ENCODE data around the gene ZDHHC11.

Gene ZDHHC11

DNA sequence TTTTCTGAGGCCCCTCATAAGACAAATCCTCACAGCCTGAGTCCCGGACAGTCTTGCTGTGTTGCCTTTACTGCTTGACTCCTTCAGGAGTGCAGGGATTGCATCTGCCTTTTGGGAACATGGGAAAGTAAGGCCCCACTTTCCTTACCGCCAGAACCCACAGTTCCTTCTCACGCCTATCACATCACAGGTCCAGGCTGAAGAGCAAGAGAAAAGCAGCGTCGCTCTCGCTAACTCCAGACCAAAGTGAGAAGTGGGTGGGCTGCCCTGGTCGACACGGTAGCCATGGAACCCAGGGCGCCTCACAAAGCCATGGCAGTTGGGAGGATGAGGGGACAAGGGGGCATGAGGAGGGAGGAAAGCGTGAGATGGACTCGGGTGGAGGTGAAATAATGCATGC, 7.9 kb upstream of the ZDHHC11 start:
- DNase-seq (ENCODE audit: low read depth in 1 of 2, low spot score in 1 of 2): no peak
- Histone ChIP-seq H3K4me3 (replicated peaks; ENCODE audit: insufficient read depth, low read length) (no peak overlapping the region), H3K27me3 (ENCODE audit: insufficient read depth, poor library complexity, severe bottlenecking) (no peaks in the 10 kb centered on the region), H3K27ac (replicated peaks) (no peak overlapping the region)
- TF ChIP-seq GABPA (IDR thresholded peaks at IDR 0.05; ENCODE audit: low read depth) (no peak), POLR2AphosphoS5 (IDR thresholded peaks at IDR 0.05; ENCODE audit: low read depth) (no peak), SPI1 (IDR thresholded peaks at IDR 0.05; ENCODE audit: borderline replicate concordance, low read depth) (no peak)
- TF ChIP-seq, protein P1, sequence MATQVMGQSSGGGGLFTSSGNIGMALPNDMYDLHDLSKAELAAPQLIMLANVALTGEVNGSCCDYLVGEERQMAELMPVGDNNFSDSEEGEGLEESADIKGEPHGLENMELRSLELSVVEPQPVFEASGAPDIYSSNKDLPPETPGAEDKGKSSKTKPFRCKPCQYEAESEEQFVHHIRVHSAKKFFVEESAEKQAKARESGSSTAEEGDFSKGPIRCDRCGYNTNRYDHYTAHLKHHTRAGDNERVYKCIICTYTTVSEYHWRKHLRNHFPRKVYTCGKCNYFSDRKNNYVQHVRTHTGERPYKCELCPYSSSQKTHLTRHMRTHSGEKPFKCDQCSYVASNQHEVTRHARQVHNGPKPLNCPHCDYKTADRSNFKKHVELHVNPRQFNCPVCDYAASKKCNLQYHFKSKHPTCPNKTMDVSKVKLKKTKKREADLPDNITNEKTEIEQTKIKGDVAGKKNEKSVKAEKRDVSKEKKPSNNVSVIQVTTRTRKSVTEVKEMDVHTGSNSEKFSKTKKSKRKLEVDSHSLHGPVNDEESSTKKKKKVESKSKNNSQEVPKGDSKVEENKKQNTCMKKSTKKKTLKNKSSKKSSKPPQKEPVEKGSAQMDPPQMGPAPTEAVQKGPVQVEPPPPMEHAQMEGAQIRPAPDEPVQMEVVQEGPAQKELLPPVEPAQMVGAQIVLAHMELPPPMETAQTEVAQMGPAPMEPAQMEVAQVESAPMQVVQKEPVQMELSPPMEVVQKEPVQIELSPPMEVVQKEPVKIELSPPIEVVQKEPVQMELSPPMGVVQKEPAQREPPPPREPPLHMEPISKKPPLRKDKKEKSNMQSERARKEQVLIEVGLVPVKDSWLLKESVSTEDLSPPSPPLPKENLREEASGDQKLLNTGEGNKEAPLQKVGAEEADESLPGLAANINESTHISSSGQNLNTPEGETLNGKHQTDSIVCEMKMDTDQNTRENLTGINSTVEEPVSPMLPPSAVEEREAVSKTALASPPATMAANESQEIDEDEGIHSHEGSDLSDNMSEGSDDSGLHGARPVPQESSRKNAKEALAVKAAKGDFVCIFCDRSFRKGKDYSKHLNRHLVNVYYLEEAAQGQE (IDR thresholded peaks at IDR 0.05; ENCODE audit: insufficient replicate concordance, low read depth): no peak
- TF ChIP-seq, protein P2, sequence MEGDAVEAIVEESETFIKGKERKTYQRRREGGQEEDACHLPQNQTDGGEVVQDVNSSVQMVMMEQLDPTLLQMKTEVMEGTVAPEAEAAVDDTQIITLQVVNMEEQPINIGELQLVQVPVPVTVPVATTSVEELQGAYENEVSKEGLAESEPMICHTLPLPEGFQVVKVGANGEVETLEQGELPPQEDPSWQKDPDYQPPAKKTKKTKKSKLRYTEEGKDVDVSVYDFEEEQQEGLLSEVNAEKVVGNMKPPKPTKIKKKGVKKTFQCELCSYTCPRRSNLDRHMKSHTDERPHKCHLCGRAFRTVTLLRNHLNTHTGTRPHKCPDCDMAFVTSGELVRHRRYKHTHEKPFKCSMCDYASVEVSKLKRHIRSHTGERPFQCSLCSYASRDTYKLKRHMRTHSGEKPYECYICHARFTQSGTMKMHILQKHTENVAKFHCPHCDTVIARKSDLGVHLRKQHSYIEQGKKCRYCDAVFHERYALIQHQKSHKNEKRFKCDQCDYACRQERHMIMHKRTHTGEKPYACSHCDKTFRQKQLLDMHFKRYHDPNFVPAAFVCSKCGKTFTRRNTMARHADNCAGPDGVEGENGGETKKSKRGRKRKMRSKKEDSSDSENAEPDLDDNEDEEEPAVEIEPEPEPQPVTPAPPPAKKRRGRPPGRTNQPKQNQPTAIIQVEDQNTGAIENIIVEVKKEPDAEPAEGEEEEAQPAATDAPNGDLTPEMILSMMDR (IDR thresholded peaks at IDR 0.05; ENCODE audit: insufficient read depth, low read length): no peak

DNA sequence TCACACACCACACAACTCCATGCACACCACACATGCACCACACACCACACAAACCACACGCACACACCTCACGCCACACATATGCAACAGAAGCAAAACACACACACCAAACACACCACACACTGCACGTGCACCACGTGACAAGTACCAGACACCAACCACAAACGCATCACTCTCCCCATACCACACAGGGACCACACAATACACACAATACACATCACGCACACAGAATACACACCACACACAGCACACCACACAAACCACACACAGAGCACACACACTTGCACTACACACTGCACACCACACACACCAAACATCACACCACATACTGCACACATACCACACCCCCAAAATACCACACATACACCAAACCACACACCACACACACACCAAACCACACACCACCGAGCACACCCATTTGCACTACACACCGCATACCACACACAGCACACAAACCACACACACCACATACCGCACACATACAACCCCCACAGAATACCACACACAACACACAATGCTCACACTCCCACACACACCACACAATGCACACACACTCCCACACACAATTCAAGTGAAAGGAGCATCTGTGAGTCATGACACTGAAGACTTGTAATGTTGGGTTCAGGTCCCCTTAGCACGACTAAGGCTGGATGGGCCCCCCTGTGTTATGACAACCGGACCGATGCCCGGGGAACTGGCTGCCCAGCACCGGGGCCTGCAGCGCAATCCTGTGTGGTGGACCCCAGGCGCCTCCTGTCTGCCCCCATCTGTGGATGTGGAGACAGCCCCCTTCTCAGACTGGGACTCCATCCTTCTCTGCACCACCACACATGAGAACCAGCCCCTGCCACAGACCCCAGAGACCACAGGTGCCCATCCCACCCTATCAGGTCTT, 6.0 kb upstream of the ZDHHC11 start:
- TF ChIP-seq GABPA (IDR thresholded peaks at IDR 0.05; ENCODE audit: low read depth) (no peak), POLR2AphosphoS5 (IDR thresholded peaks at IDR 0.05; ENCODE audit: low read depth) (no peak), SPI1 (IDR thresholded peaks at IDR 0.05; ENCODE audit: borderline replicate concordance, low read depth) (no peak)
- TF ChIP-seq, protein P2 (IDR thresholded peaks at IDR 0.05; ENCODE audit: insufficient read depth, low read length): no peak
- TF ChIP-seq, protein P1 (IDR thresholded peaks at IDR 0.05; ENCODE audit: insufficient replicate concordance, low read depth): no peak
- DNase-seq (ENCODE audit: low read depth in 1 of 2, low spot score in 1 of 2): no peak
- Histone ChIP-seq H3K27me3 (ENCODE audit: insufficient read depth, poor library complexity, severe bottlenecking) (no peaks in the 10 kb centered on the region), H3K4me3 (replicated peaks; ENCODE audit: insufficient read depth, low read length) (no peak overlapping the region), H3K27ac (replicated peaks) (no peak overlapping the region)

DNA sequence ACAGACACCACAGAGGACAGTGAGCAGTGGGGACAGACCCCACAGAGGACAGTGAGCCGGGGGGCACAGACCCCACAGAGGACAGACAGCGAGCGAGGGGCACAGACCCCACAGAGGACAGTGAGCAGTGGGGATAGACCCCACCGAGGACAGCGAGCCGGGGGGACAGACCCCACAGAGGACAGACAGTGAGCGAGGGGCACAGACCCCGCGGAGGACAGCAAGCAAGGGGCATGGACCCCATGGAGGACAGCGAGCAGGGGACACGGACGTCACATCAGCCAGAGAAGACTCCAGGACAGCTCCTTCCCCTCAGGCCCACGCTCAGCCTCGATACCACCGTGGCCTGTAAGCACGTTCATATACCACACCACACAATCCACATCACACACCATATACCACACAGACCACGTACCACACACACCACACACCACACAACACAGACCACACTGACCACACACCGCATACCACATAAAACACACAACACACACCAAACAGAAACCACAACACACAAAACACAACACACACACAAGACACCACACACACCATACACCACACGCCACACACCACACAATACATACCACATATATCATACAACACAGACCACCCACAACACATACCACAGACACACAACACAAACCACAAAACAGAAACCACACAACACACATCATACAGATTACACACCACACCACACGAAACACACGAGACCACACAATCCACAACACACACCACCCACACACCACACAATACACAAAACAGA, 5.2 kb upstream of the ZDHHC11 start:
- no peak overlapping the region for H3K27ac ChIP-seq (replicated peaks)
- H3K4me3 ChIP-seq (replicated peaks; ENCODE audit: insufficient read depth, low read length): no peak overlapping the region
- no peaks in the 10 kb centered on the region for H3K27me3 ChIP-seq (ENCODE audit: insufficient read depth, poor library complexity, severe bottlenecking)
- DNase-seq (ENCODE audit: low read depth in 1 of 2, low spot score in 1 of 2): no peak
- TF ChIP-seq, protein P1 (IDR thresholded peaks at IDR 0.05; ENCODE audit: insufficient replicate concordance, low read depth): no peak
- TF ChIP-seq GABPA (IDR thresholded peaks at IDR 0.05; ENCODE audit: low read depth) (no peak), POLR2AphosphoS5 (IDR thresholded peaks at IDR 0.05; ENCODE audit: low read depth) (no peak), SPI1 (IDR thresholded peaks at IDR 0.05; ENCODE audit: borderline replicate concordance, low read depth) (no peak)
- TF ChIP-seq, protein P2 (IDR thresholded peaks at IDR 0.05; ENCODE audit: insufficient read depth, low read length): no peak
